ENCODE results near the gene OR10G3. TPM values are rescaled to one million over a fixed set of nuclear protein-coding genes. Genes with fewer than 3 reads are reported as not detected.
A peak's percentile ranks its signal among the peaks of the same experiment; 100 is the strongest.

The OR10G3 gene
- polyA plus RNA-seq, 1 donor from 2014 or later: not detected

- Histone ChIP-seq H2AFZ (ENCODE audit: low read depth, low read length) (peak overlapping the region; percentile 75), H3K4me2 (ENCODE audit: low read length) (peak overlapping the region; percentile 74), H3K36me3 (ENCODE audit: insufficient read depth, low read length) (peaks cover 12% of the 10 kb centered on the region), H3K4me3 (ENCODE audit: low read length) (peak overlapping the region; percentile 88), H4K20me1 (ENCODE audit: insufficient read depth) (no peaks in the 10 kb centered on the region), H3K79me2 (replicated peaks; ENCODE audit: insufficient read depth, low read length) (peaks cover 54% of the 10 kb centered on the region), H3F3A (ENCODE audit: insufficient read depth, low read length, poor library complexity, severe bottlenecking) (peaks cover 3% of the 10 kb centered on the region), H3K27ac (ENCODE audit: low read length) (peak overlapping the region; percentile 96), H3K9me3 (ENCODE audit: low read length) (no peaks in the 10 kb centered on the region), H3K9ac (ENCODE audit: low read length) (peak overlapping the region; percentile 98), H3K27me3 (ENCODE audit: insufficient read depth, low read depth, low read length) (no peaks in the 10 kb centered on the region), H3K9me2 (ENCODE audit: insufficient read depth, low read length) (no peaks in the 10 kb centered on the region)
- TF ChIP-seq SMC3 (conservative IDR thresholded peaks at IDR 0.05; ENCODE audit: poor library complexity) (no peak), EZH2 (IDR thresholded peaks at IDR 0.05; ENCODE audit: borderline replicate concordance, insufficient read depth, low read length, poor library complexity, severe bottlenecking) (no peak), POLR2AphosphoS5 (IDR thresholded peaks at IDR 0.05) (no peak)
- TF ChIP-seq, protein P1, sequence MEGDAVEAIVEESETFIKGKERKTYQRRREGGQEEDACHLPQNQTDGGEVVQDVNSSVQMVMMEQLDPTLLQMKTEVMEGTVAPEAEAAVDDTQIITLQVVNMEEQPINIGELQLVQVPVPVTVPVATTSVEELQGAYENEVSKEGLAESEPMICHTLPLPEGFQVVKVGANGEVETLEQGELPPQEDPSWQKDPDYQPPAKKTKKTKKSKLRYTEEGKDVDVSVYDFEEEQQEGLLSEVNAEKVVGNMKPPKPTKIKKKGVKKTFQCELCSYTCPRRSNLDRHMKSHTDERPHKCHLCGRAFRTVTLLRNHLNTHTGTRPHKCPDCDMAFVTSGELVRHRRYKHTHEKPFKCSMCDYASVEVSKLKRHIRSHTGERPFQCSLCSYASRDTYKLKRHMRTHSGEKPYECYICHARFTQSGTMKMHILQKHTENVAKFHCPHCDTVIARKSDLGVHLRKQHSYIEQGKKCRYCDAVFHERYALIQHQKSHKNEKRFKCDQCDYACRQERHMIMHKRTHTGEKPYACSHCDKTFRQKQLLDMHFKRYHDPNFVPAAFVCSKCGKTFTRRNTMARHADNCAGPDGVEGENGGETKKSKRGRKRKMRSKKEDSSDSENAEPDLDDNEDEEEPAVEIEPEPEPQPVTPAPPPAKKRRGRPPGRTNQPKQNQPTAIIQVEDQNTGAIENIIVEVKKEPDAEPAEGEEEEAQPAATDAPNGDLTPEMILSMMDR (IDR thresholded peaks at IDR 0.05; ENCODE audit: poor library complexity, severe bottlenecking): no peak
Observed at GRCh38 chr14:21527318-21527679, 52.6 kb downstream of the OR10G3 start.

- Histone ChIP-seq H3K27me3 (ENCODE audit: insufficient read depth, low read depth, low read length) (no peaks in the 10 kb centered on the region), H3K27ac (ENCODE audit: low read length) (peak overlapping the region; percentile 96), H3K79me2 (replicated peaks; ENCODE audit: insufficient read depth, low read length) (peaks cover 49% of the 10 kb centered on the region), H3F3A (ENCODE audit: insufficient read depth, low read length, poor library complexity, severe bottlenecking) (peaks cover 3% of the 10 kb centered on the region), H3K4me3 (ENCODE audit: low read length) (peak overlapping the region; percentile 88), H3K36me3 (ENCODE audit: insufficient read depth, low read length) (peaks cover 12% of the 10 kb centered on the region), H3K4me2 (ENCODE audit: low read length) (peak overlapping the region; percentile 74), H3K9ac (ENCODE audit: low read length) (peak overlapping the region; percentile 98), H2AFZ (ENCODE audit: low read depth, low read length) (peak overlapping the region; percentile 75), H3K9me3 (ENCODE audit: low read length) (no peaks in the 10 kb centered on the region), H3K9me2 (ENCODE audit: insufficient read depth, low read length) (no peaks in the 10 kb centered on the region), H4K20me1 (ENCODE audit: insufficient read depth) (no peaks in the 10 kb centered on the region)
- TF ChIP-seq SMC3 (conservative IDR thresholded peaks at IDR 0.05; ENCODE audit: poor library complexity) (peak; percentile 13), RAD21 (conservative IDR thresholded peaks at IDR 0.05) (no peak), EP300 (conservative IDR thresholded peaks at IDR 0.05; ENCODE audit: poor library complexity, severe bottlenecking) (no peak), POLR2AphosphoS5 (IDR thresholded peaks at IDR 0.05) (peak; percentile 46), TAF1 (IDR thresholded peaks at IDR 0.05; ENCODE audit: low read depth) (peak; percentile 31), MXI1 (conservative IDR thresholded peaks at IDR 0.05; ENCODE audit: poor library complexity, severe bottlenecking) (no peak)
- TF ChIP-seq, protein P2, sequence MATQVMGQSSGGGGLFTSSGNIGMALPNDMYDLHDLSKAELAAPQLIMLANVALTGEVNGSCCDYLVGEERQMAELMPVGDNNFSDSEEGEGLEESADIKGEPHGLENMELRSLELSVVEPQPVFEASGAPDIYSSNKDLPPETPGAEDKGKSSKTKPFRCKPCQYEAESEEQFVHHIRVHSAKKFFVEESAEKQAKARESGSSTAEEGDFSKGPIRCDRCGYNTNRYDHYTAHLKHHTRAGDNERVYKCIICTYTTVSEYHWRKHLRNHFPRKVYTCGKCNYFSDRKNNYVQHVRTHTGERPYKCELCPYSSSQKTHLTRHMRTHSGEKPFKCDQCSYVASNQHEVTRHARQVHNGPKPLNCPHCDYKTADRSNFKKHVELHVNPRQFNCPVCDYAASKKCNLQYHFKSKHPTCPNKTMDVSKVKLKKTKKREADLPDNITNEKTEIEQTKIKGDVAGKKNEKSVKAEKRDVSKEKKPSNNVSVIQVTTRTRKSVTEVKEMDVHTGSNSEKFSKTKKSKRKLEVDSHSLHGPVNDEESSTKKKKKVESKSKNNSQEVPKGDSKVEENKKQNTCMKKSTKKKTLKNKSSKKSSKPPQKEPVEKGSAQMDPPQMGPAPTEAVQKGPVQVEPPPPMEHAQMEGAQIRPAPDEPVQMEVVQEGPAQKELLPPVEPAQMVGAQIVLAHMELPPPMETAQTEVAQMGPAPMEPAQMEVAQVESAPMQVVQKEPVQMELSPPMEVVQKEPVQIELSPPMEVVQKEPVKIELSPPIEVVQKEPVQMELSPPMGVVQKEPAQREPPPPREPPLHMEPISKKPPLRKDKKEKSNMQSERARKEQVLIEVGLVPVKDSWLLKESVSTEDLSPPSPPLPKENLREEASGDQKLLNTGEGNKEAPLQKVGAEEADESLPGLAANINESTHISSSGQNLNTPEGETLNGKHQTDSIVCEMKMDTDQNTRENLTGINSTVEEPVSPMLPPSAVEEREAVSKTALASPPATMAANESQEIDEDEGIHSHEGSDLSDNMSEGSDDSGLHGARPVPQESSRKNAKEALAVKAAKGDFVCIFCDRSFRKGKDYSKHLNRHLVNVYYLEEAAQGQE (IDR thresholded peaks at IDR 0.05; ENCODE audit: borderline replicate concordance): no peak
- TF ChIP-seq, protein P1 (IDR thresholded peaks at IDR 0.05; ENCODE audit: poor library complexity, severe bottlenecking): no peak
Observed at GRCh38 chr14:21526672-21527317, 53.1 kb downstream of the OR10G3 start.

Measured in neural cell (in vitro differentiated cells).